Muscle of back (tissue), 11 donors: ENCODE results near the gene GGT5. TPM values are rescaled to one million over a fixed set of nuclear protein-coding genes. Genes with fewer than 3 reads are reported as not detected.
"Not testable (repeated sequence)": the region's sequence is repeated elsewhere in the genome, so short reads cannot be mapped to it uniquely, and the experiment has no call there.

ENCODE experiments used
- DNase-seq, 3 donors: peaks; one replicate each; pipeline versions ENCODE4 v3.0.0 to v3.0.0-alpha.2; 2013
- polyA plus RNA-seq, 10 donors: library from polyadenylated mRNA; unstranded; fragments of 120-200 nt; gene quantifications; one replicate each; pipeline ENCODE4 v1.2.1, GENCODE V29; 2013; ENCODE audit not compliant: insufficient read length in 10 of 10

The GGT5 gene
- polyA plus RNA-seq, 10 donors, result 8.1 to 17.8 (median 10.3) TPM

DNA sequence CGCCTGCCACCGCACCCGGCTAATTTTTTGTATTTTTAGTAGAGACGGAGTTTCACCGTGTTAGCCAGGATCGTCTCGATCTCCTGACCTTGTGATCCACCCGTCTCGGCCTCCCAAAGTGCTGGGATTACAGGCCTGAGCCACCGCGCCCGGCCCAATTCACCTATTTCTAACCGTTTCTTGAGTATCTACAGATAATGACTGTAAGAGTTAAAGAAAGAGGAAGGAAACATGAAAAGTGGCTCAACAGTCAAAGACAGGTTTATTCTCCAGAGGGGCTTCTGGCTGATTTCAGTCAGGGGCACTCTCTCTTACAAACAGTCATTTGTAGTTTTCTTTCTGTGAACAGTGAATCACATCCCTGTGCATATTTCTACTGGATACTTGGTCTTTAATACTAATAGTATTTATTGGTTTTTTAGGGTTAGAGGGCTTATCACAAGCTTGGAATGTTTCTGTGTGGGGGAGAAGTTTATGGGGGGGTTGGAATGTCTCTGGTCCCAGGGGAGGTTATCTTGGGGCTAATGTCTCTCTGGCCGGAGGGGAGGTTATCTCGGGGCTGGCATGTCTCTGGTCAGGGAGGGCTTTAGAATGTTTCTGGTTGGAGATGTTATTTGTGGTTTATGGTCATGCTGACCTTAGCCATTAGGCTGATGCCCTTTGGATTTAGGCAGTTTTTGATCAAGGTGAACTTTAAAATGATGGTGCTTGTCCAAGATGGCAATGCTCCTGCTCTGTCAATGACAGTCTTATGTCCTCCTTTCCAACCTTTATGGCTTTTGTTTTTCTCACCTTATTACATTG, 38.2 kb downstream of the GGT5 start:
- DNase-seq, result not testable (repeated sequence)

- no peak for DNase-seq
These were observed 39.3 kb downstream of the GGT5 start for GRCh38 chr22:24205438-24206195.

- not testable (repeated sequence) for DNase-seq
These were observed 41.0 kb downstream of the GGT5 start for GRCh38 chr22:24203856-24204255.

DNA sequence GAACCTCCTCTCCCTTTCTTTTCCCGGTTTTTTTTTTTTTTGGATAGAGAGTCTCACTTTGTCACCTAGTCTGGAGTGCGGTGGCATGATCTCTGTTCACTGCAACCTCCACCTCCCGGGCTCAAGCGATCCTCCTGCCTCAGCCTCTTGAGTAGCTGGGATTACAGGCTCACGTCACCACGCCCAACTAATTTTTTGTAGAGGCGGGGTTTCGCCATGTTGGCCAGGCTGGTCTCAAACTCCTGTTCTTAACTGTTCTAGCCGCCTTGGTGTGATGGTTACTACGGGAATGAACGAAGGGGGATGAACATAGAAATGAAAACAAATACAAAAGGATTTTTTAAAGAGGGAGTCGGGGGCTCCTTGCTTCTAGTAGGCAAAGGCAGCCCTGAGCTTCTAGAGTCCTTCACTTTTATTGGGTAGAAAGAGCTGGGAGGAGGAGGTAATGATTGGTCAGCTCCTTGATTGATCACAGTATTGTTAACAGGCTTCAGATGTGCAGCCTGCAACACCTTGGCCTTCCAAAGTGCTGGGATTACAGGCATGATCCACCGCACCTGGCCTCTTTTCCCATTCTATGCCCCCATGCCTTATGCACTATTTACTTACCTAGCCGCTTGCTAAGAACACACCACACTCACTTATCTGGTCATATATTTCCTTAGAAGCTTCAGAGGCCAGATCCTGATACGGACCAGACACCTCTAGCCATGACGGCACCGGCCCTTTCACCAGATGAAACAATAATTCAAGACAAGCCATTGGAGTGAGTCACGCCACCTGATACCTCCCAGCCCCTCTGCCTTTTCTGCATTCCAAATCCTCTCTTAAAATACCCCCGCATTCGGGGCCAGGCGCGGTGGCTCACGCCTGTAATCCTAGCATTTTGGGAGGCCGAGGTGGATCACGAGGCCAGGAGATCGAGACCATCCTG, 42.9 kb downstream of the GGT5 start:
- DNase-seq, result no peak

DNA sequence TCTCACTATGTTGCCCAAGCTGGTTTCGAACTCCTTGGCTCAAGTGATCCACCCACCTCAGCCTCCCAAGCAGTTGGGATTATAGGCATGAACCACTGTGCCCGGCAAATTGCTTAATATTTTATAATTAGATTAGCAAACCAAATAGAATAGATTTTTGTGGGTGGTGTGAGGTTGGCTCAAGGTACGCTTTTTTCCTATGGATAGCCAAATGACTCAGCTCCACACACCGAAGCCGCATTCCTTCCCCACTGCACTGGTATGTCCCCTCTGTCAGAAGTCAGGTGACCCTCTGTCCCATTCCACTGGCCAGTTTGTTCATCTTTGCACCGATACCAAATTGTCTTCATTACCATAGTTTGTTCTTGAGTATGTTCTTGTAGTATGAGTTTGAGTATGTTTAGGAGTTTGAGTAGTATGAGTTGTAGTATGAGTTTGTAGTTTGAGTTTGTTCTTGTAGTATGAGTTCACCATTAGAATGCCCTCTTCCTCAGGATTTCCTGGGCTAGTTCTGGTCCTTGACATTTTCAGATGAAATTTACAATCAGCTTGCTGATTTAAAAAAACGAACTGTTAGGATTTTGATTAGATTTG, 44.2 kb downstream of the GGT5 start:
- no peak for DNase-seq

DNA sequence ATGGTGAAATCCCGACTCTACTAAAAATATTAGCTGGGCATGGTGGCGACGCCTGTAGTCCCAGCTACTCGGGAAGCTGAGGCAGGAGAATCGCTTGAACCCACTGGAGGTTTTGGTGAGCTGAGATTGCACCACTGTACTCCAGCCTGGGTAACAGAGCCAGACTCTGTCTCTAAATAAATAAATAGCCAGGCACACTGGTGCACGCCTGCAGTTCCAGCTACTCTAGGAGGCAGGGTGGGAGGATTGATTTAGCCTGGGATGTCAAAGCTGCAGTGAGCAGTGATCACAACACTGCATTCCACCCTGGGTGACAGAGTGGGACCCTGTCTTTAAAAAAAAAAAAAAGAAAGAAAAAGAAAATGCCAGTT, 46.2 kb downstream of the GGT5 start:
- DNase-seq, result no peak

GRCh38 chr22:24191893-24192292, 53.0 kb downstream of the GGT5 start:
- DNase-seq, result no peak

- no peak for DNase-seq
These were observed 53.5 kb downstream of the GGT5 start for GRCh38 chr22:24191381-24191841.

DNA sequence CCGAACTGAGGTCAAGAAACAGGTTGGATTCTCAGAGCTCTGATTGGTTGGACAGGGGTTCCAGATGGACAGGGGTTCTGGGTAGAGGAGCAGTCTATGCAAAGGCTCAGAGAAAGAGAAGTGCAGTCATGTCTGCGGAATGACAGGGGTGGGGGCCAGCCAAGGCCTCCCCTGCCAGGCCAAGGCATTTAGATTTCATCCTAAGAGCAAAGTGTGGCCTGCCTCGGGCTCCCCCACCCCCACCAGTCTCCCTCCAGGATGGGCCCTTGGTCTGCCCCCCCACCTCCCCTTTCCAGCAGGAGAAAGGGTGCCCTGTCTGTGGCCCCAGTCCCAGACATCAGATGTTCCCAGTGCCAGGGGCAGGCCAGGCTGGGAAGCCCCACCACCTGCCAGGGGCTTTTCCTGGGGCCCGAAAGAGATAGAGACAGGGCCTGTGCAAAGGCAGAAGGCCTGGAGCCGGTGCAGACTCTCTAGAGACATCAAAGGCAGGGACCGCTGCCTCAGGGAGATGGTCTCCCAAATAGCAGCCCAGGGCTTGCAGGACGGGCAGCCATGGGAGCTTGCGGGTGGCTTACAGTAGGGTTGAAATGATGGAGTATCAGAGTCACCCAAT, 54.2 kb downstream of the GGT5 start:
- DNase-seq, result peak in 1 of 3 donors; percentile 1

DNA sequence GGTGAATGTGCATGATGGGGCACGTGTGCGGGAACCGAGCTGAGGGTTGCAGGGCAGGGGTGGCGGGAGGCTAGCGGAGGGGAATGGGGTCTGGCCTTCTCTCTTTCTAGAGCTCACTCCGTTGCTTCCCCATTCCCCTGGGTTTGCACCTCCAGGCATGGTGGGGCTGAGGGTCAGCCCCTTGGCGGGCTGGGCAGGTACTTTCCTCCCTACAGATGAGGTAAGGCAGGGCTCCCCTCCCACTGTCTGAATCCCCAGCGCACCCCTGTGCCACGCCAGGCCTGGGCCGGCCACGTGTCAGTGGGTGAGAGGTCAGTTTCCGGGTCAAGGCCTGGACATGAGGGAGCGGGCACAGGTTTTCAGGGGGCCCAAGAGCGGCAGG, 54.7 kb downstream of the GGT5 start:
- peak in 1 of 3 donors; percentile 7 for DNase-seq

DNA sequence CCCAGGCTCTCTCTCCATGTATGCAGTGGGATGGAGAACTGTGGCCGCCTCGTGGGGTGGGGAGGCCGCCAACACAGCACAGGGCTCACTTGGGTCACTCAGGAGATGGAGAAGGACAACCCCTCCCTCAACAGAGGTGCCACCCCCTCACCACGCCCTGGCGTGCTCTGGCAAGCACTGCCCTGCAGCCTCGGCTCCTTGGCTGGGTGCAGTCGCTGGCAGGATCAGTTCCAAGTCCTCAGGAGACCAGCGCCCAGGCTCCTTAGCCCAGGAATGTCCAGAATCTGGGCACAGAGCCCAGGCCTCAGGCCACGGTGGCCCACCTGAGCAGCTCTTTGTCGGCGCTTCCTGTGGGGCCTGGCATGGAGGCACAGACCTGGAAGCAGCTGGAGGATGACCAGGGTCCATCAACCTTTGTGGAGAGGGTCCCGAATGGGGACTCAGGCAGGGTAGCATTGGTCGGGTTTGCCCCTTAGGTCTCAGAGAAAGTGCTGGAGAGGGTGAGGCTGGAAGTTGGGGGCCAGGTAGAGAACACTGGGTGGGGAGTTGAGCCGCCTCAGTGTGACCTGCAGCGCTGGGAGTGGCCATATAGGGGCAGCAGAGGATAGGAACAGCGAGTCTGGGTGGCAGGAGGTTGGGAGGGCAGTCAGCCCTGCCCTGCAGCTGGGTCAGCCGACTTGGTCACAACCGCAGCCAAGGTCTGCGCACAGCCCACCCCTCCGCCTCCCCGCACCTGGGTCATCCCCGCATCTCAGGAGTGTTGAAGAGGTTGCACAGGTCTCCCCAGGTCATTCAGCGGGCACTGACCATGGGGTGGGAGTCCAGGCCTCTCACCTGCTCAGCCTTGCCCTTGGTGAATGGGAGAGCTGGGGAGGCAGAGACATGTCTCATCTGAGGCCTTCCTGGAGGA, 55.4 kb downstream of the GGT5 start:
- peak in 2 of 3 donors; percentile 50 to 73 for DNase-seq

- no peak for DNase-seq
These were observed 56.1 kb downstream of the GGT5 start for GRCh38 chr22:24188705-24189248.

GRCh38 chr22:24187731-24188644, 56.9 kb downstream of the GGT5 start:
- peak in 1 of 3 donors; percentile 3 for DNase-seq

DNA sequence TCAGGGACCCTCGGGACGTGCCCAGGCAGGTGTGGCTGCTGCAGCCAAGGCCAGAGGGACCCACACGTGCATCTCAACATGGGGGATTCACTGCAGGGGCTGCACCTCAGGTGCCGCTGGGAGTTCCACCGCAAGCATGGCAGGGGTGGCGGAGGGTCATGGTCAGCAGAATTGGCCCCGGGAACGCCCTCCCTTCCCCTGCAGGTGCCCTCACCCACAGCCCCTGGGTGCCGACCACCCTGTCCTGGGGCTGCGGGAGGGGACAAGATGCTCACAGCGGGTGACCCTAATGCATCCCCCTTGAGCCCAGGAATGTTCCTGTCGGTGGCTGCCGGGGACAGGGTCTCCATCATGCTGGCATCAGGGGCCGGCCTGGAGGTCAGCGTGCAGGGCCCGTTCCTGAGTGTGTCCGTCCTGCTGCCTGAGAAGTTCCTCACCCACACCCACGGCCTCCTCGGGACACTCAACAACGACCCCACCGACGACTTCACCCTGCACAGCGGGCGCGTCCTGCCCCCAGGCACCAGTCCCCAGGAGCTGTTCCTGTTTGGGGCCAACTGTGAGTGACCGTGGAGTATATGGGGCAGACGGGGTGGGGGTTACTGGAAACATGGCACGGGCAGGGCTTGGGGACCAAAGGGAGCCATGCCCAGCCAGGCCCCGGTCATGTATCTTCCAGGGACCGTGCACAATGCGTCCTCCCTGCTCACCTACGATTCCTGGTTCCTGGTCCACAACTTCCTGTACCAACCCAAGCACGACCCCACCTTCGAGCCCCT, 57.8 kb downstream of the GGT5 start:
- DNase-seq, result peak in 1 of 3 donors; percentile 0

- DNase-seq, result peak in 1 of 3 donors; percentile 1
These were observed 58.5 kb downstream of the GGT5 start for GRCh38 chr22:24186352-24186740.

- peak in 1 of 3 donors; percentile 1 for DNase-seq
These were observed 59.2 kb downstream of the GGT5 start for GRCh38 chr22:24185501-24186351.
